Ureter (tissue), 1 donor: ENCODE results near the gene TMEM131L. TPM values are rescaled to one million over a fixed set of nuclear protein-coding genes. Genes with fewer than 3 reads are reported as not detected.

Experiments used
- DNase-seq: peaks from one replicate; pipeline ENCODE4 v3.0.0-alpha.2; 2020; ENCODE audit warnings: low spot score
- total RNA-seq: library from RNA; stranded (reverse); gene quantifications from one replicate; pipeline ENCODE4 v1.2.4, GENCODE V29; 2023
- donor health status: DM: yes; HTN: yes; CAD: no.

The TMEM131L gene
- total RNA-seq, 1 donor from 2014 or later: 12.1 TPM

- no peak for DNase-seq
These were observed 54.7 kb downstream of the TMEM131L start for GRCh38 chr4:153520801-153521329.

GRCh38 chr4:153521478-153521877 lies 55.3 kb downstream of the TMEM131L start:
- no peak for DNase-seq

DNA sequence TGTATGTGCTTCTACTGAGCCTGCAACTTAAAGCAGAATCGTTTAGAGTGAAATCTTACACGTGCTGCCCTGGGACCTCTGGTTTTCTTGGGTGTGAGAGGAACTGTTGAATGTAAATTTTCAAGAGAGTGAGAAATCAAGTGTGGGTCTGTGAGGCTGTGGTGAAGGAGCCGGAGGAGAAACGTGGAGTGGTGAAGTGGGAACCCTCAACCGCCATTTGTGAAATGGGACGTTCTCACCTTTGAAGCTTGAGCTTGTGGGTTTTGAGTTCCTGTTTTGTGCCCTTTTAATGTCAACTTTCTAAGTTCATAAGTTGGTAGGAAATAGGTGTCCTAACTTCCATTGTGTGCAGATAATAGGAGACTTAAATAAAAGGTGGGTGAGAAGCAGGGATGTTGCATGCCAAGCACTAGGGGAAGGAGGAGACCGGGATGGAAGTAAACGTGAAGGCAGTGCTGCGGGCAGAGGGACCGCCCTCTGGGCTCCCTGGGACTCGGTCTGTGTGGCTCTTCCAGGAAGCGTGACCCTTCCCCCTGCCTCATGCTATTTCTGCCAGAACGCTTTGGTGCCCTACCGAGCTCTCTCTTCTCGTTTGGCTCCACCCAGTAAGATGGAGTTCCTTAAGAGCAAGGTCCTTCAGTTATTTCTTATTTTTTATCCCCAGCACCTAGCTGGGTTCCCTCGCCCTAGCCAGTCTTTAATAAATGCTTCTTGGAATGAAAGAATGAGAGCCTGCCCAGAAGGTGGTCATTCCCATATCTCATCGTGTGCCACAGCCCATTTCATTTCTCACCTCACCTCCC lies 56.0 kb downstream of the TMEM131L start:
- no peak for DNase-seq

GRCh38 chr4:153522802-153523094 lies 56.6 kb downstream of the TMEM131L start:
- DNase-seq: no peak

GRCh38 chr4:153523164-153523796 lies 57.1 kb downstream of the TMEM131L start:
- DNase-seq: no peak

DNA sequence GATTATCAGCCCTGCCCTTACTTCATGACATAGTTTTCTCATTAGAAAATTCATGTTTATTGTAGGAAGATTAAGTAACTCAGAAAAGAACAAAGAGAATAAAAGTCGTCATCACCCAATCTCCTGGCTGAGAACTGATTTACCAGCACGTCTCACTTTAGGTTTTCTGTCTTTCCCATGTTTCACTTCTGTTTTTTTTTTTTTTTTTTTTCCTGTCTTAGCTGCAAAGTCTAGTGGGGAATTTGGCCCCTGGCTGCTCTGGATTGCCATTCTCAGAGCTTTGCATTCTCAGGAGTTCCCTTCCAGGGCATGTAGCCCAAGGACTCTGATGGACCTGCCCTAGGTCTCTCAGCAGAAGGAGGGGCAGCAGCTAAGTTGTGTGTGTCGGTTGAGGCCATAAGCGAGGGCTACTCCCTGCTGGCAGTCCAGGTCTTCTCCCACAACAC lies 57.8 kb downstream of the TMEM131L start:
- no peak for DNase-seq

DNA sequence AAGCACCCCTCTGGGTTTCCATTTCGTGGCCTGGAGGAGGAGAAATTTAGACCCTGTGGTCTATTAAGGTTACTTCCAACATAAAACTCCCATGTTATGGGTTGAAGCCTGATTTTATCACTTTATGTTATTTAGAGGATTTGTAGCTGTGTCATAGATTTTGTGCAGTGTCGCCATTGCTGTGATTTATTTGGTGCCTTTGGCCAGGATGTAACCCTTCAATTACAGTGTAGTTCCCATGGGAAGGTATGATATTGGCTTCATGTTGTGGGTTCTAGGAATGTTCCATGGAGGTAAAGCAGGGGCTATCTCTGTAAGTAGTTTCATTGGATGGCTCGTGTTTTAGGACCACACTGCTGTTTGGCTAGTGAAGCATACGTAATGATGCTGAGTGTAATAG lies 58.5 kb downstream of the TMEM131L start:
- DNase-seq: no peak

DNA sequence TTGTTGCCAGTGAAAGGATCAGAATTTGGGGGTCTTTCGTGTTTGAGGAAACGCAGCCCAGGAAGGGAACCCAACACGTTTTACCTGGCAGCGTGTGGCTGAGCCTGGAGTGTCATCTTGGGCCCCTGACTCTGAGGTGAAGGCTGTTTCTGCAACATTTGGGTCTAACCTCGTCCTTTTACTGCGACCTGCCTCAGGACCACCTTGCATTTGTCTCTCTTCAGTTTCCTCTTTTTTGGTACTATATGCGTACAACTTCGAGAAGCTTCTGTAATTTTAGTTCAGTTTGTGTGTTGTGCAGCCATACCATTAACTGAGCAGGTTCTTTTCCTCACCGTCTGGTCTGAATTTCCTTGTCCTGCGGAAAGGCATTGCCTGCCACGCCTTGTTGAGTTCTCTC lies 61.5 kb downstream of the TMEM131L start:
- DNase-seq: no peak

GRCh38 chr4:153528705-153529485 lies 62.7 kb downstream of the TMEM131L start:
- DNase-seq: no peak

DNA sequence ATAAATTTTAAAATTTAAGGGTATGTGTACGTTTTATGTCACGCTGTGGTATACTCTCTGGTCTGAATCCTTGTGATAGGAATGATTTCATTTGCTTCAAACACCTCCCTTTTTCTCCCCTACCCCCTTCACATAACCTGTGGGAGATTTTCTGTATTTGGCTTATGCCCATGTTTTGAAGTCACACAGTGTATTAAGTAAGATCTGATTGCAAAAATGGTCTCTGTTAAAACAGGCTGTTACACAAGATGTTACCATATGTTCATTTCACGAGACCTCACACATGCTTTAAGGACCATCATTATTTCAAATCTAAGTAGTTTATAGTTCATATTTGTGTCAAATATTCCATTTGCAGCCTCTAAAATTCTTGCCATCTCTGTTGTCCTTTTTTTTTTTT lies 63.5 kb downstream of the TMEM131L start:
- no peak for DNase-seq

DNA sequence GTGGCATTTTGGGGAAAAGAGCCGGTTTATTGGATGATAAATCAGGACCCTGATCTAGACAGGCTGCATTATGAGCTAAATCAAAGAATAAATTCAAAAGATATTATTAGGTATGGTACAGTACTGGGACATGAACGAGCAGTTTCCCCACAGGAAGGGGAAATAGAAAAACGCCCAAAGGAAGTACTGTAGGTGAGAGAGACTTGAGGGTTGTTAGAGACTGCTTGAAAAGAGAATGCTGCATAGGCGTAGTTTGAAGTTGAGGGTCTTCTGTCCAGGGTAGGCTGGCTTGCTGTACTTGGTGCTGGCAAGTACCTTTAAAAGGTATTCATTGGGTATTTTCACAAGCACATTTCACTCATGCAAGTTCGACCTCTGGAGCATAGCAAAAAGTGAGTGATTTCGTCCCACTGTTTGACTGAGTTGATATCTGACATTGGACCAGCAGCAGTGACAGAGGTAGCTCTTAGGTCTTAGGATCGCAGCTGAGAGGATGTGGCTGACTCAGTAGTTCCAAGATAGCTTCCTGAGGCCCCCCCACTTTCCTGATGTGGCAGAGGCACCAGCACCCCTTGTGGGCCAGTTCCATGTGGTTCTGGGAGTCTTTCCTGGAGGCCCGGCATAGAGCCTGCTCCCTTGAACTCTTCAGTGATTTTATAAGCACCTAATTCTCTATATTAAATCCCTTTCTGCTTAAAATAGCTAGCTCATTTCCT lies 64.3 kb downstream of the TMEM131L start:
- DNase-seq: no peak

GRCh38 chr4:153531000-153531358 lies 64.8 kb downstream of the TMEM131L start:
- DNase-seq: no peak

DNA sequence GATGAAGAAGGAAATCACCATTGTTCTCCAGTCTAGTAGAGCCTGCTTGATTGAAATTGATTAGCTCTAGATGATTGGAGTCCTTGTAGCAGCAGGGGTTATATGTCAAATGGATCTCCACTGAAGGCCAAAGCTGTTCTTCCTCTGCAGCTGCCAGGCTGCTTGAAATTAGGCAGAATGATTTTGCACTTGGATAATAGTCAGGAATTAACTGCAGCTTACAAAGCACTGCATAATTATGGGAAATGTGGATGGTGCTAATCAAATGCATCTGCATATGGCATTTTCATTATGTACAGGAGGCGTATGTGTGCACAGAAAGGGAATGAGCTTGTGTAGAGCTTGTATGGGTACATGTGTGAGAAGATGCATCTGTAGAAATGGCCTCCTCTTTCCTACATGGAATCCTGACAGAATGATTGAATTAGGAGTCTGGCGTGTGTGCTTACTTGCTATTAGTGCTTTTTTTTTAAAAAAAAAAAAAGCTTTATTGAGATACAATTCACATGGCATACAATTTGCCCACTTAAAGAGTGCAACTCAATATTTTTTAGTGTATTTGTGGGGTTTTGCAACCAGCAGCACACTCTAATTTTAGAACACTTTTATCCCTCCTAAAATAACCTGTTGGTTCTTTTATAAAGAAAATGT lies 65.9 kb downstream of the TMEM131L start:
- DNase-seq: no peak

DNA sequence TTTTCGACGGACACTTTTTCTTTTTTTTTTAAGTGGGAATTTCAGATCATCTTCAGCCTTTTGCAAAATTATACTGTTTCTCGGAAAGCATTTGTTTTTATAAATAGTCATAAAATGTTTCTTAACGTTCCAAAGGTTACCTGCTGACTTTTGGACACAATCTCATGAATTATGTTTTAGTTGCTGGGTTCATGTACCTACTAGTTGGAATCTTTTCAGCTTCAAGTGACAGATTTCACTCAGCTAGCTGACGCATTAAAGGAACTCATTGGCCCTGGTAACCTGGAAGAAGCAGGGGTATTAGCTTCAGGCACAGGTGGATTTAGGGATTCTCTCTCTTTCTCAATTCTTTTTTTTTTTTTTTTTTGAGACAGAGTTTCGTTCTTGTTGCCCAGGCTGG lies 66.5 kb downstream of the TMEM131L start:
- DNase-seq: no peak

- DNase-seq: no peak
These were observed 67.2 kb downstream of the TMEM131L start for GRCh38 chr4:153533387-153533786.

DNA sequence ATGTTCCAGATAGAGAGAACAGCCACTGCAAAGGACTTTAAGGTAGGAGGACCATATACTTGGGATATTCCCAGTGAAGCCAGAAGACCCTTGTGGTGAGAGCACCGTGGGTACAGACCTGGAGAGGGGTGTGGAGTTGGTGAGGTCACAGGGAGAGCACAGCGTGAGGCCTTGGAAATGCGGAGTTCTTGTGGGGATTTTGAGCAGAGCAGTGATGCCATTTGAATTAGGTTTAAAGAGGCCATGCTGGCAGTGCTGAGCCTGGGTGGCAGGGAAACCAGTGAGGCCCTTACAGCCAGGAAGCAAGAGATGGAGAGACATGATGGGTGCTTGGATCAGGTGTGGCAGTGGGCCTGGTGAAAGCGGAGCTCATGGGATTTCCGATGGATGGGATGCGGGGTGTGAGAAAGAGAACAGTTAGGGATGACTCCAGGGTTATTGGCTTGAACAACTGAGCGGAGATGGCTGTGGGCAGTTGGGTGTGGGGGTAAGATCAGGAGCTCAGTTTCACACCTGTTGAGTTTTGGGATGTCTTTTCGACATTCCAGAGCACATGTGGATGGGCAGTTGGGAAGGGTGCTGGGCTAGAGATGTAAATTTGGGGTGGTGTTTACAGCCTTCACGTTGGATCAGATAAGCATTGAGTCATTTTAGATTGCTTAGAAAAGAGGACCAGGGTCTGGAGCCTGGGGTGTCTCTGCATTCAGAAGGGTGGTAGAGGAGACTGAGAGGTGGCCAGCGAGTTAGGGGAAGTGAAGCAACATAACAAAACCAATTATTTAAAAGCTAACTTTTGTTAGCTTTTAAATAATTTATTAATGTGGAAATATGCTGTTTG lies 68.9 kb downstream of the TMEM131L start:
- no peak for DNase-seq

DNA sequence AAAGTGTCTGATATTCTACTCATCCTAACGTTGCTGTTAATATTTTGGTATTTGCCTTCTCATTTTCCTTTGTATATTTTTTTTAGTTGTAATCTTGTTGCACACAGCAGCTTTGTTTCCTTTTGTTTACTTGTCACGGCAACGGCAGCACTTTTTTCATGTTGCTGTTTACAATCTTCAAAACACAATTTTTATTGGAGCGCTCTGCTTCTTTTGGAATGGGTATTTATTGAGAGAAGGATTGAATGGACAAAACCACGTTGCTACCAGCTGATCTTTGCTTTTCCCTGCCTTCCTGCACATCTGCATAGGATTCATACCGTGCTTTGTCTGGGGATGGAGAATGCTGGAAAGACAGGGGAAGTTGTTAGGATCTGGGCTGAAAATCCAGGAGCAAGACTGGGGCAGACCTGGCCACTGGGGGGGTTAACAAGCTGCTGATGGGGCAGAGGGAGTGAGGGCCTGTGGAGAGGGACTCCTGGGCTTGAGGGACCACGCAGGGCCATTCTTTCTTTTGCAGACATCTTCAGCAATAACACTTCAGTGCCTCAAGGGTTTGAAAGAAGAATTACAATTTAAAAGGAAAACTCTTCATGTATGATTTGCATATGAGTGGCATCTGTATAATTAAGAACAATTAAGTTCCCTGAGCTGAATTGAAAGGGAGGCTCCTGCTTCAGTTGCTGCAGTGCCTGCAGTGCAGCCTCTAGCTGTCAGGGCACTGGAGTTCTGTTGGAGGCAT lies 69.8 kb downstream of the TMEM131L start:
- no peak for DNase-seq

- no peak for DNase-seq
These were observed 71.4 kb downstream of the TMEM131L start for GRCh38 chr4:153537493-153537960.

DNA sequence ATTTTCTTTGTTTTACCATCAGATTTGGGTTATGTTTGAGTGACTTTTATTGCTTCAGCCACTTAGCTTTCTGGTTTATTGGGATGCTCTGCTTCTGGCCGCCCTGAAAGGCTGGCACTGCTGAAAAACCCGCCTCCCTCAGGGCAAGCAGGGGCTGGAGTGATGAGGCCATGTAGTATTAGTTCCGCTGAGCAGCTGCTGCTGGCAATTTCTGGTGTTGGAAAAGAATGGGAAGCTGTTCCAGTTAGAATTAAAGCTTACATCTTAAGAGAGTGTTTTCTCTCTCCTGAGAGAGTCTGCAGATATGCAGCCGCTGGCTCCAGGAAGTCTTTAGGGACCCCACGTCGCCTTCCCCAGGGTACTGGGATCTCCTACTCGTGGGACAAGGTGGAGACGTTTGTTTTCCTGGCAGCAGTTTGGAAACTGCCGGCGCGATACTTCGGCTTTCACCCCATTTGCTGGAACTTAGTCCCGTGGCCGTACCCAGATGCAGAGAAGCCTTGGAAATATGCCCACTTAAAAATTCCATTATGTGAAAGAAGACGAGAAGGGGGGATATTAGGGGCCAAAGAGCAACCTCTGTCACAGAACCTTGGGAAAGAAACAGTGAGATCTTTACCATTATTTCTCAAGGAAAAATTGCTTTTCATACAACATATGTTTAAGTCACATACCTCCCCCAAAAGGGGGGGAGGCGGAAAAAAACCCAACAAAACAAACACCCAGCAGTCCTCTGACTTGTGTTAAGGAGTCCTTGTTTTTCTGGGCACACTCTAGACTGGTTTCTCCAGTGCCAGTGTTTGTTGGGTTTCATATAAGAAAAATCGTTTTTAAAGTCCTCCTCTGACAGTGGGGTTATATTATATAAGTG lies 72.6 kb downstream of the TMEM131L start:
- no peak for DNase-seq
